Testis (tissue), 3 donors: ENCODE data around the gene STIM1. TPM values are rescaled to one million over a fixed set of nuclear protein-coding genes. Genes with fewer than 3 reads are reported as not detected.

Experiments used
- DNase-seq: peaks from one replicate; pipeline ENCODE4 v3.0.0-alpha.2; 2019
- H3K27ac ChIP-seq, 2 donors: fragments of 200-600 bp; sonication (generic); one replicate each; pipeline ENCODE4 v1.5.1; 2019
- H3K27me3 ChIP-seq: fragments of 200-600 bp; sonication (generic); one replicate; pipeline ENCODE4 v1.5.1; 2019
- H3K36me3 ChIP-seq: fragments of 200-600 bp; sonication (generic); one replicate; pipeline ENCODE4 v1.5.1; 2017; ENCODE audit warnings: low read depth; ENCODE audit errors: missing control alignments
- H3K4me1 ChIP-seq: fragments of 200-600 bp; sonication (generic); one replicate; pipeline ENCODE4 v1.5.1; 2019
- H3K4me3 ChIP-seq, 2 donors: fragments of 200-600 bp; sonication (generic); one replicate each; pipeline ENCODE4 v1.5.1; 2017 to 2019
- H3K9me3 ChIP-seq: fragments of 200-600 bp; sonication (generic); one replicate; pipeline ENCODE4 v1.5.1; 2017
- POLR2A ChIP-seq: fragments of 450-650 bp; IDR thresholded peaks from one replicate; pipeline ENCODE4 v1.6.1; 2017; ENCODE audit warnings: antibody characterized with exemption, mild to moderate bottlenecking, moderate library complexity
- WGBS, 2 donors: methylation state at CpG; one replicate each; pipeline ENCODE4 v1.1.5; 2018; 5-methylcytosine and 5-hydroxymethylcytosine counted together
- intact Hi-C: fragments of 100-400 bp; cut with DNase I; formaldehyde crosslinking; loops from one replicate; pipeline ENCODE4 v1.15.1; 2023; ENCODE audit warnings: low total_unique reads
- polyA plus RNA-seq: library from polyadenylated mRNA; stranded (reverse); fragments of 350-450 nt; fragmentation: Illumina TruSeq; extraction: RNeasy Lipid Tissue Mini Kit (QIAGEN cat#74804); gene quantifications from one replicate; pipeline ENCODE4 v1.2.3, GENCODE V29; 2014; ENCODE audit warnings: low read depth, low replicate concordance; ENCODE audit not compliant: insufficient read depth
- total RNA-seq, 2 donors: library from RNA; depleted of rRNA; stranded (reverse); fragments of >200 nt; gene quantifications; one replicate each; pipeline ENCODE4 v1.2.3, GENCODE V29; 2016
- TF ChIP-seq, protein P1 (sequence below), 3 experiments: fragments of 450-650 bp in 2 of 3; fragments of 200-600 bp in 1 of 3; sonication (generic) in 1 of 3; IDR thresholded peaks; one replicate each; pipeline ENCODE4 v1.5.1; 2016 to 2019; ENCODE audit warnings: antibody characterized with exemption in 3 of 3, mild to moderate bottlenecking in 2 of 3, moderate library complexity in 1 of 3

The STIM1 gene
- total and polyA plus RNA-seq, 3 donors from 2014 or later, result 78.2 to 95.5 (median 87.1) TPM

DNA sequence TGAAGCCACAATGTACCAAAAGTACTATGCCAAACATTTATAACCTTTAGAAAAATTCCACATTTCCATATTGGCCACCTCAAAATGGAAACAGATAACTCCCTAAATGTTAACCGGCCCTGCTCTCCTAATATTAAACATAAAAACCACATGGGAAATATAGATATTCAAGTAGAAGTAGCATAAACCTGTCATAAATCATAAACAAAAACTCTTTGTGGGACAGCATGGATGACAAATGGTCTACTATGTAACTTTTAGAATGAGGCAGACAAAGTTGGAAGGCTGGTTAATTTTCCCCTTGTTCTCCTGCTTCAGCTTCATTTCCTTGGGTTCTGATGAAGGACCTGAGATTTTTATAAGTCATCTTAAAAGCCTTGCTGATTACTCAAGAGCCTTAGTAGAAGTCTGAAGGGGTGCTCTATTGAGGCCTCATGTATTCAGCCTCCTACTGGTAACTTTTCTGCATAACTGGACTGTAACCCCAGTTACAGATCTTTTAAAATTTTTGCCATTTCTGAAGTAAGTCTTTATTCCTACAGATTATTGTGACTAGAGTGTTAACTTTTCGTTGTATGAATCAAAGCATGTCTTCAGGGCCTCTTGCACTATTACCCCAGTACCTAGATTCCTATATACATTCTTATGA is 116.4 kb downstream of the STIM1 start:
- H3K27ac ChIP-seq, result peak overlapping the region in 1 of 2 donors; percentile 50
- TF ChIP-seq POLR2A, result no peak
- TF ChIP-seq, protein P1, sequence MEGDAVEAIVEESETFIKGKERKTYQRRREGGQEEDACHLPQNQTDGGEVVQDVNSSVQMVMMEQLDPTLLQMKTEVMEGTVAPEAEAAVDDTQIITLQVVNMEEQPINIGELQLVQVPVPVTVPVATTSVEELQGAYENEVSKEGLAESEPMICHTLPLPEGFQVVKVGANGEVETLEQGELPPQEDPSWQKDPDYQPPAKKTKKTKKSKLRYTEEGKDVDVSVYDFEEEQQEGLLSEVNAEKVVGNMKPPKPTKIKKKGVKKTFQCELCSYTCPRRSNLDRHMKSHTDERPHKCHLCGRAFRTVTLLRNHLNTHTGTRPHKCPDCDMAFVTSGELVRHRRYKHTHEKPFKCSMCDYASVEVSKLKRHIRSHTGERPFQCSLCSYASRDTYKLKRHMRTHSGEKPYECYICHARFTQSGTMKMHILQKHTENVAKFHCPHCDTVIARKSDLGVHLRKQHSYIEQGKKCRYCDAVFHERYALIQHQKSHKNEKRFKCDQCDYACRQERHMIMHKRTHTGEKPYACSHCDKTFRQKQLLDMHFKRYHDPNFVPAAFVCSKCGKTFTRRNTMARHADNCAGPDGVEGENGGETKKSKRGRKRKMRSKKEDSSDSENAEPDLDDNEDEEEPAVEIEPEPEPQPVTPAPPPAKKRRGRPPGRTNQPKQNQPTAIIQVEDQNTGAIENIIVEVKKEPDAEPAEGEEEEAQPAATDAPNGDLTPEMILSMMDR (IDR thresholded peaks at IDR 0.05), result peak in 1 of 3 experiments; percentile 14
- DNase-seq, result no peak
- intact Hi-C loops, result no loop called here
- no peaks in the 10 kb centered on the region for H3K27me3 ChIP-seq
- no peak overlapping the region for H3K4me3 ChIP-seq
- H3K9me3 ChIP-seq, result no peaks in the 10 kb centered on the region
- 71 to 76% methylated on average over 2 of the region's 2 CpGs for WGBS, 2 donors
- H3K36me3 ChIP-seq, result no peaks in the 10 kb centered on the region
- no peaks in the 10 kb centered on the region for H3K4me1 ChIP-seq

DNA sequence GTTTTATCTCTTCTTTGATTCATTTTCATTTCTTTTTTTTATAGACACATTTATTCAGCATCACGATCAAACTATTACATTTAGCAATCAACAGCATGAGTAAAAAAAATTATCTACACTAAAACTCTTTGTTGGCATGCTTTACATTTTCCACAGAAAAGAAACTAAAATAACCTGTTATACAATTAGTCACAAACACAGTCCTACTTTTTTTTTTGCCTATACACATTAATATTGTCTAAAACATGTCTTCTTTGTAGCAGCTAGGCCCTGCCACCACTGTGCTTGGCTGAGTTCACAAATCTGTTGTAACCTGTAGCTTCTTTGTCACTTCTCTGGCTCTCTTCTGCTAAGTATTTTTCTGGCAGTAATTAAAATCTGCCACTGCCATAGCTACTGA is 117.0 kb downstream of the STIM1 start:
- TF ChIP-seq POLR2A, result no peak
- TF ChIP-seq, protein P1 (IDR thresholded peaks at IDR 0.05), result no peak
- H3K9me3 ChIP-seq, result no peaks in the 10 kb centered on the region
- no peaks in the 10 kb centered on the region for H3K36me3 ChIP-seq
- H3K27me3 ChIP-seq, result no peaks in the 10 kb centered on the region
- no peak overlapping the region for H3K27ac ChIP-seq
- H3K4me3 ChIP-seq, result no peak overlapping the region
- WGBS, 2 donors, result 70 to 72% methylated on average over 1 of the region's 1 CpG
- DNase-seq, result no peak
- intact Hi-C loops, result no loop called here
- no peaks in the 10 kb centered on the region for H3K4me1 ChIP-seq

DNA sequence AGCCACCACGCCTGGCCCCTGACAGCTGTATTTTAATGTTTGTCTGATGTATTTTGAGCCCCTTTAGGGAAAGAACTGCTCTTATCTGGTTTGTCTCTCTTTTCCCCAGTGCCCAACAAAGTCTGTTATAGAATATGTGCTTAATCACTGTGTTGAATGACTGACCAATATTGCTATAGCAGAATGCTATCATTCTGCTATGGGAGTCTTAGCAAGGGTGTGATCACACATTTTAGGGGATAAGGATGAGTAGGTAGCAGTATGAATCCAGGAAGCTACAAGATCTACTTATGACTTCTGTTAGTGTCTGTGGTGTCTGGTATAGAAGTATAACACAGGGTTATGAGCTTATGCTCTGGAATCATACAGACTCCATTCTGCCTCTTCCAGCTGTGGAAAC is 121.6 kb downstream of the STIM1 start:
- 92 to 100% methylated on average over 1 of the region's 1 CpG for WGBS, 2 donors
- Histone ChIP-seq H3K4me1 (no peaks in the 10 kb centered on the region), H3K9me3 (no peaks in the 10 kb centered on the region), H3K27ac (no peak overlapping the region), H3K27me3 (no peaks in the 10 kb centered on the region), H3K4me3 (no peak overlapping the region), H3K36me3 (no peaks in the 10 kb centered on the region)
- no peak for DNase-seq
- TF ChIP-seq, protein P1 (IDR thresholded peaks at IDR 0.05), result no peak
- no peak for TF ChIP-seq POLR2A
- intact Hi-C loops, result no loop called here

DNA sequence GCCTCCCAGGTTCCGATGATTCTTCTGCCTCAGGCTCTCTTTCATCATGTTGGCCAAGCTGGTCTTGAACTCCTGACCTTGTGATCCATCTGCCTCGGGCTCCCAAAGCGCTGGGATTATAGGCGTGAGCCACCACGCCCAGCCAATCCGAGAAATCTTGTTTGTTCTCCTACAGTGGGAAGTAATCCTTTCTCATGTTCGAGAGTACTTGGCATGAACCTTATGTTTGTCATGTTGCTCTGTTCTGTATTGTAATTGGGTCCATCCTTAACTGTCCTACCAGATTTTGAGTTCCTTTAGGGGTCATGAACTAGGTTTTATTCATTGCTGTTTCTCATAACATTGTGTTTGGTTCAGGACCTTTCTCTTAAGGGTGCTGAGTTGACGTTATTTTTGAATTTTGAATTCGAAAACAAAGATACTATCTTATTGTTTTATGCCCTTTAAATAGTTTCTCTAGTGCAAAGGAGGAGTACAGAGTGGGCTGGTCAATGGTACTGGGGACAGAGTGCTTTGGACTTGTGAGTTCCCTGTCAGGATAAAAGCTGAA is 125.7 kb downstream of the STIM1 start:
- Histone ChIP-seq H3K4me1 (no peaks in the 10 kb centered on the region), H3K27me3 (no peaks in the 10 kb centered on the region), H3K36me3 (no peaks in the 10 kb centered on the region), H3K4me3 (no peak overlapping the region), H3K27ac (no peak overlapping the region), H3K9me3 (no peaks in the 10 kb centered on the region)
- 77 to 80% methylated on average over 9 of the region's 9 CpGs for WGBS, 2 donors
- TF ChIP-seq, protein P1 (IDR thresholded peaks at IDR 0.05), result no peak
- no peak for TF ChIP-seq POLR2A
- intact Hi-C loops, result no loop called here
- DNase-seq, result no peak

DNA sequence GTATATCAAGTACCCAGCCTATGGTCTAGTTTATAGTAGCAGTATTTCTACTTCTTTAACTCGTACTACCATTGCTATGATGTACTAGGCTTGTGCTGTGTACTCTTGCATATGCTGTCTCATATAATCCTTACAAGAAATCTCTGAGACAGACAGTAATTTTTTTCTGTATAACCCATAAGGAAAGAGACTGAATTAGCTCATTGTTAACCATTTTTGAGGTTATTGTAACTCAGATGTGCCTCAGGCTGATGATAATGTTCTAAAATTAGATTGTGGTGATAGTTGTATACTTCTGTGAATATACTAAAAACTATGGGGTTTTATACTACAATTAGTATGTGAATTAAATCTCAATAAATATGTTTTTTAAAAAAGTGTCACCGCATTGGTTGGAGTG is 127.0 kb downstream of the STIM1 start:
- no peaks in the 10 kb centered on the region for H3K36me3 ChIP-seq
- H3K27ac ChIP-seq, result no peak overlapping the region
- H3K27me3 ChIP-seq, result no peaks in the 10 kb centered on the region
- no peaks in the 10 kb centered on the region for H3K4me1 ChIP-seq
- intact Hi-C loops, result no loop called here
- DNase-seq, result no peak
- WGBS, 2 donors, result 91 to 94% methylated on average over 2 of the region's 2 CpGs
- no peak for TF ChIP-seq POLR2A
- TF ChIP-seq, protein P1 (IDR thresholded peaks at IDR 0.05), result no peak
- H3K4me3 ChIP-seq, result no peak overlapping the region
- no peaks in the 10 kb centered on the region for H3K9me3 ChIP-seq
